ENCODE results near the gene LMLN.

DNA sequence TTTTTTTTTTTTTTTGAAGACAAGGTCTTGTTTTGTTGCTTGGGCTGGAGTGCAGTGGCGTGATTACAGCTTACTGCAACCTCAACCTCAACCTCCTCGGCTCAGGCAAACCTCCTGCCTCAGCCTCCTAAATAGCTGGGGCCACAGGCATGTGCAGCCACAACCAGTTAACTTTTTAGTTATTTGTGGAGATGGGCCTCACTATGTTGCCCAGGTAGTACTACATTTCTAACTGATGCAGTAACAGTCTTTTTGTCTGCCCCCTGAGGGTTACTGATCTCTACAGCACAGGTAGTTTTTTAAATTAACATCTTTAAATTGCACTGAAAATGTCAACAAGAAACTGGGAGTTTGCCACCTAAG is 3.4 kb upstream of the LMLN start:
- TF ChIP-seq, protein P1, sequence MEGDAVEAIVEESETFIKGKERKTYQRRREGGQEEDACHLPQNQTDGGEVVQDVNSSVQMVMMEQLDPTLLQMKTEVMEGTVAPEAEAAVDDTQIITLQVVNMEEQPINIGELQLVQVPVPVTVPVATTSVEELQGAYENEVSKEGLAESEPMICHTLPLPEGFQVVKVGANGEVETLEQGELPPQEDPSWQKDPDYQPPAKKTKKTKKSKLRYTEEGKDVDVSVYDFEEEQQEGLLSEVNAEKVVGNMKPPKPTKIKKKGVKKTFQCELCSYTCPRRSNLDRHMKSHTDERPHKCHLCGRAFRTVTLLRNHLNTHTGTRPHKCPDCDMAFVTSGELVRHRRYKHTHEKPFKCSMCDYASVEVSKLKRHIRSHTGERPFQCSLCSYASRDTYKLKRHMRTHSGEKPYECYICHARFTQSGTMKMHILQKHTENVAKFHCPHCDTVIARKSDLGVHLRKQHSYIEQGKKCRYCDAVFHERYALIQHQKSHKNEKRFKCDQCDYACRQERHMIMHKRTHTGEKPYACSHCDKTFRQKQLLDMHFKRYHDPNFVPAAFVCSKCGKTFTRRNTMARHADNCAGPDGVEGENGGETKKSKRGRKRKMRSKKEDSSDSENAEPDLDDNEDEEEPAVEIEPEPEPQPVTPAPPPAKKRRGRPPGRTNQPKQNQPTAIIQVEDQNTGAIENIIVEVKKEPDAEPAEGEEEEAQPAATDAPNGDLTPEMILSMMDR (IDR thresholded peaks at IDR 0.05): no peak
- TF ChIP-seq EP300 (IDR thresholded peaks at IDR 0.05) (no peak), POLR2AphosphoS5 (IDR thresholded peaks at IDR 0.05) (no peak), POLR2A (IDR thresholded peaks at IDR 0.05) (no peak)
